CD1c-positive myeloid dendritic cell (primary cell): ENCODE measurements around the gene DDX46.
A peak's percentile ranks its signal among the peaks of the same experiment; 100 is the strongest.
"Not testable (repeated sequence)": the region's sequence is repeated elsewhere in the genome, so short reads cannot be mapped to it uniquely, and the experiment has no call there.

Experiments
- DNase-seq: peaks from one replicate; pipeline ENCODE4 v3.0.0-alpha.2; 2016; ENCODE audit errors: extremely low spot score

DDX46 gene

GRCh38 chr5:134784241-134784920 lies 25.8 kb downstream of the DDX46 start:
- no peak for DNase-seq

GRCh38 chr5:134784946-134785620 lies 26.5 kb downstream of the DDX46 start:
- DNase-seq: no peak

DNA sequence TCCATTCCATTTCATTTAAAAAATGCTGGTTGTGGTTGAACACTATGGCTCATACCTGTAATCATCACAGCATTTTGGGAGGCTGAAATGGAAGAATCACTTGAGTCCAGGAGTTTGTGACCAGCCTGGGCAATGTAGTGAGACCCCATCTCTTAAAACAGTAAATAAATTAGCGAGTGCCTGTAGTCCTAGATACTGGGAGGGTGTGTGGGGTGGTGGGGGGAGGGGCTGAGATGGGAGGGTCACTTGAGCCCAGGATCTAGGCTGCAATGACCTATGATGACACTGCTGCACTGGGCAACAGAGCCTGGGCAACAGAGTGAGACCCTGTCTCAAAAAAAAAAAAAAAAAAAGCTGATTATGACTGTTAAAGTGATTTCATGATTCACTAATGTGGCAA lies 29.1 kb downstream of the DDX46 start:
- no peak for DNase-seq

DNA sequence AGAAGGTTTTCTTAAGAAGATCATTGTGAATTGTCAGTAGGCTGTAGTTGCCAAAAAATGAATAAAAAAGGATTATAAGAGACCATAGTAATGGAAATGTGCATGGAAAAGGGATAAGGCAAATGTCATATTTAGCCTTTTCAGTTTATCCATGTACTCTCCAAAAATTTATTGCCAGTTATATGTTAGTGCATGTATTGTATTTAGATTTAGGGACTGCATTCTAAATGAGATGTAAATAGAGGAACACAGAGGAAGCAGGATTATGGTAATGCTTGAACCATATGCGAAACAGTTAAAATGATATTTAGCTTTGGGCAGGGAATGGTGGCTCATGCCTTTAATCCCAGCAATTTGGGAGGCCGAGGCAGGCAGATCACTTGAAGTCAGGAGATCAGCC lies 33.0 kb downstream of the DDX46 start:
- DNase-seq: no peak

DNA sequence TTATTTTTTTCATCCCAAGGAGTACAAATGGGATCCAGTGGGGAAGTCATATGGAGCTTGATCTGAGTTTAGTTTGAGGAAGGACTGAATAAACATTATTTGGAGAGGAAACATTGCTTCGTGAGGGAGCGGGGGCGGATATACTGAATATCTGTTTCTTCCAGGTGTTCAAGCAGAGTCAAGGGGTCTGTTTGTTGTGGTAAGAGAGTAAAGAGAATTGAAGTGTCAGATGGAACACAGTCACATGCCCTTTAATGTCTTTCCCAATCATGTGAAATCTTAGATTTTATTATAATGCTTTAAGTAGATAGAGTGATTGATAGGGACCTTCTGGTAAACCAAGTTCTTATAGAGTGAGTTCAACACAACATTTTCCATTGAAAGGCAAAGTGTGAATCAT lies 33.7 kb downstream of the DDX46 start:
- DNase-seq: no peak

- no peak for DNase-seq
Measured at GRCh38 chr5:134793111-134793510, 34.5 kb downstream of the DDX46 start.

- DNase-seq: no peak
Measured at GRCh38 chr5:134794082-134794481, 35.5 kb downstream of the DDX46 start.

GRCh38 chr5:134794819-134795218 lies 36.2 kb downstream of the DDX46 start:
- DNase-seq: no peak

GRCh38 chr5:134798468-134798867 lies 39.9 kb downstream of the DDX46 start:
- no peak for DNase-seq

DNA sequence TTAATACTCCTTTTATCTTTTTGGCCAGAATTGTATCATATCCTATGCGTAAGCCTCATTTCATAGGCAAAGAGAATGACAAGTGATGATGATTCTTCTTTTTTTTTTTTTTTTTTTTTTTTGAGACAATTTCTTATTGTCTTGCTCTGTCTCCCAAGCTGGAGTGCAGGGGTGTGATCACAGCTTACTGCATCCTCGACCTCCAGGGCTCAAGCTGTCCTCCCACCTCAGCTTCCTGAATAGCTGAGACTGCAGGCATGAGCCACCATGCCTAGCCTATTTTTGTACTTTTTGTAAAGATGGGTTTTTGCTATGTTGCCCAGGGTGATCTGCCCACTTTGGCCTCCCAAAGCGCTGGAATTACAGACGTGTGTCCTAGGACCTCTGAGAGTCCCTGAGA lies 45.2 kb downstream of the DDX46 start:
- DNase-seq: no peak

- DNase-seq: peak; percentile 28
Measured at GRCh38 chr5:134813407-134813806, 54.8 kb downstream of the DDX46 start.

DNA sequence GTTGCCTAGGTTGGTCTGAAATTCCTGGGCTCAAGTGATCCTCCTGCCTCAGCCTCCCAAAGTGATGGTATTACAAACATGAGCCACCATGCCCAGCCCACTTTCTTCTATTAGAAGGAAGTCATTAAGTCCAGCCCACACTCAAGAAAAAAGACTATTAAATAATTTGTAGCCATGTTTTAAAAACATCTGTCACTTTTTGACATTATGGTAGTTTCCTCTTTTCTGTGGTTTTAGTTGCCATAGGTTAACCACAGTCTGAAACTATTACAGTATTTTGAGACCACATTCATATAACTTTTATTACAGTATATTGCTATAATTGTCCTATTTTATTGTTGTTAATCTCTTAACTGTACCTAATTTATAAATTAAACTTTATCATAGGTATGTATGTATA lies 55.2 kb downstream of the DDX46 start:
- peak; percentile 48 for DNase-seq

GRCh38 chr5:134817006-134817405 lies 58.4 kb downstream of the DDX46 start:
- DNase-seq: no peak

GRCh38 chr5:134818776-134819175 lies 60.2 kb downstream of the DDX46 start:
- no peak for DNase-seq

- DNase-seq: no peak
Measured at GRCh38 chr5:134819407-134819963, 60.9 kb downstream of the DDX46 start.

DNA sequence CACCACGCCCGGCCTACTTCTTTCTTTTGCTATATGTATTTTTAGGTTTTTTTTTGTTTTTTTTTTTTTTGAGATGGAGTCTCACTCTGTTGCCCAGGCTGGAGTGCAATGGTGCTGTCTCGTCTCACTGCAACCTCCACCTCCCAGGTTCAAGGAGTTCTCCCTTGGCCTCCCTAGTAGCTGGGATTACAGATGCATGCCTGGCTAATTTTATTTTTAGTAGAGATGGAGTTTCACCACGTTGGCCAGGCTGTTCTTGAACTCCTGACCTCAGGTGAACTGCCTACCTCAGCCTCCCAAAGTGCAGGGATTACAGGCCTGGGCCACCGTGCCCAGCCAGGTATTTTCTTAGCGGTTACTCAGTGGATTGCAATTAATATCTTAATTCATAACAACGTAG lies 63.3 kb downstream of the DDX46 start:
- no peak for DNase-seq

- DNase-seq: no peak
Measured at GRCh38 chr5:134824681-134825080, 66.1 kb downstream of the DDX46 start.

GRCh38 chr5:134825212-134825611 lies 66.6 kb downstream of the DDX46 start:
- DNase-seq: no peak

- DNase-seq: no peak
Measured at GRCh38 chr5:134833340-134834032, 74.9 kb downstream of the DDX46 start.

- no peak for DNase-seq
Measured at GRCh38 chr5:134835623-134836022, 77.0 kb downstream of the DDX46 start.

DNA sequence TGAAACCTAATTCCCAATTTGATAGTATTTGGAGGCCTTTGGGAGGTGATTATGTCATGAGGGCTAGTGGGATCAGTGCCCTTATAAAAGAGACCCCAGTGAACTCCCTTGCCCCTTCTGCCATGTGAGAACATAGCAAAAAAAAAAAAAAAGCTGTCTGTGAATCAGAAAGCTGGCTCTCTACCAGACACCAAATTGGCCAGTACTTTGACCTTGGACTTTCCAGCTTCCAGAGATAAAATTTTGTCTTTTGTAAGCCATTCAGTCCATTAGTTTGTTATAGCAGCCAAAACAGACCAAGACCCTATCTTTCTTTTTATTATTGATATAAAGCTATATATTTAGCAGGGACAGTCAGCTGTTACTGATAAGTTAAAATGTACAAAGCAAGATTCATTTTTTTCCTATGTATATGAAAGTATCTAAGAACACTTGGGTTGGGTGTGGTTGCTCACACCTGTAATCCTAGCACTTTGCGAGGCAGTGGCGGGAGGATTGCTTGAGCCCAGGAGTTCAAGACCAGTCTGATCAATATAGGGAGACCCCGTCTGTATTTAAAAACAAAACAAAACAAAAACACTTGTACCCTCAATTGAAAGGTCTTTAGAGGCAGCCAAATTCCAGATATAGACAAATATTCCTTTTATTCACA lies 79.1 kb downstream of the DDX46 start:
- no peak for DNase-seq

GRCh38 chr5:134838361-134838760 lies 79.8 kb downstream of the DDX46 start:
- DNase-seq: not testable (repeated sequence)
